Uterus (tissue), 4 donors: ENCODE measurements around the gene STARD7. TPM values are rescaled to one million over a fixed set of nuclear protein-coding genes. Genes with fewer than 3 reads are reported as not detected.

Experiments used
- DNase-seq, 2 donors: peaks; one replicate each; pipeline ENCODE4 v3.0.0-alpha.2; 2019 to 2020
- H3K27ac ChIP-seq, 2 donors: fragments of 200-600 bp; sonication (generic); 1 replicate in 1 of 2; 2 replicates in 1 of 2; pipeline ENCODE4 v1.5.1; 2016 to 2018
- H3K27me3 ChIP-seq, 2 donors: fragments of 200-600 bp; sonication (generic); one replicate each; pipeline ENCODE4 v1.5.1; 2018 to 2019; ENCODE audit warnings: control low read depth in 1 of 2
- H3K36me3 ChIP-seq, 2 donors: fragments of 200-600 bp; sonication (generic); one replicate each; pipeline ENCODE4 v1.5.1; 2019; ENCODE audit warnings: control low read depth in 1 of 2
- H3K4me1 ChIP-seq, 2 donors: fragments of 200-600 bp; sonication (generic); one replicate each; pipeline ENCODE4 v1.5.1; 2018 to 2019; ENCODE audit warnings: control low read depth in 1 of 2
- H3K4me3 ChIP-seq, 2 donors: fragments of 200-600 bp; sonication (generic); 1 replicate in 1 of 2; 2 replicates in 1 of 2; pipeline ENCODE4 v1.5.1; 2018 to 2019; ENCODE audit warnings: mild to moderate bottlenecking in 1 of 2
- H3K9me3 ChIP-seq, 2 donors: fragments of 200-600 bp; sonication (generic); one replicate each; pipeline ENCODE4 v1.5.1; 2019; ENCODE audit warnings: control low read depth in 1 of 2
- POLR2A ChIP-seq, 2 donors: fragments of 450-650 bp; IDR thresholded peaks; one replicate each; pipeline ENCODE4 v1.6.1; 2016; ENCODE audit warnings: antibody characterized with exemption in 2 of 2, mild to moderate bottlenecking in 1 of 2, moderate library complexity in 1 of 2
- intact Hi-C: fragments of 100-400 bp; cut with DNase I; formaldehyde crosslinking; loops from one replicate; pipeline ENCODE4 v1.15.1; 2023; ENCODE audit warnings: low total_unique reads
- total RNA-seq, 4 donors: library from RNA; depleted of rRNA in 3 of 4; stranded (reverse); fragments of >200 nt in 3 of 4; gene quantifications; one replicate each; pipeline versions ENCODE4 v1.1.0 to v1.2.4, GENCODE V29; 2014 to 2023
- TF ChIP-seq, protein P1 (sequence below), 4 experiments: fragments of 200-600 bp in 2 of 4; fragments of 450-650 bp in 2 of 4; sonication (generic) in 2 of 4; IDR thresholded peaks; one replicate each; pipeline ENCODE4 v1.5.1; 2016 to 2019; ENCODE audit warnings: antibody characterized with exemption in 4 of 4, mild to moderate bottlenecking in 2 of 4, moderate library complexity in 1 of 4
- donor health status: DM: yes; HTN: yes; CAD: no.

STARD7 gene
- total RNA-seq, 4 donors from 2014 or later = 53.5 to 128 (median 76.4) TPM

- DNase-seq = no peak
- intact Hi-C loops = no loop called here
- Histone ChIP-seq H3K36me3 (no peaks in the 10 kb centered on the region), H3K27me3 (no peaks in the 10 kb centered on the region), H3K9me3 (no peaks in the 10 kb centered on the region), H3K27ac (no peak overlapping the region), H3K4me1 (no peaks in the 10 kb centered on the region), H3K4me3 (no peak overlapping the region)
- TF ChIP-seq POLR2A (IDR thresholded peaks at IDR 0.05) = no peak
- TF ChIP-seq, protein P1, sequence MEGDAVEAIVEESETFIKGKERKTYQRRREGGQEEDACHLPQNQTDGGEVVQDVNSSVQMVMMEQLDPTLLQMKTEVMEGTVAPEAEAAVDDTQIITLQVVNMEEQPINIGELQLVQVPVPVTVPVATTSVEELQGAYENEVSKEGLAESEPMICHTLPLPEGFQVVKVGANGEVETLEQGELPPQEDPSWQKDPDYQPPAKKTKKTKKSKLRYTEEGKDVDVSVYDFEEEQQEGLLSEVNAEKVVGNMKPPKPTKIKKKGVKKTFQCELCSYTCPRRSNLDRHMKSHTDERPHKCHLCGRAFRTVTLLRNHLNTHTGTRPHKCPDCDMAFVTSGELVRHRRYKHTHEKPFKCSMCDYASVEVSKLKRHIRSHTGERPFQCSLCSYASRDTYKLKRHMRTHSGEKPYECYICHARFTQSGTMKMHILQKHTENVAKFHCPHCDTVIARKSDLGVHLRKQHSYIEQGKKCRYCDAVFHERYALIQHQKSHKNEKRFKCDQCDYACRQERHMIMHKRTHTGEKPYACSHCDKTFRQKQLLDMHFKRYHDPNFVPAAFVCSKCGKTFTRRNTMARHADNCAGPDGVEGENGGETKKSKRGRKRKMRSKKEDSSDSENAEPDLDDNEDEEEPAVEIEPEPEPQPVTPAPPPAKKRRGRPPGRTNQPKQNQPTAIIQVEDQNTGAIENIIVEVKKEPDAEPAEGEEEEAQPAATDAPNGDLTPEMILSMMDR (IDR thresholded peaks at IDR 0.05) = no peak
Measured at GRCh38 chr2:96181529-96181928, 27.1 kb downstream of the STARD7 start.

DNA sequence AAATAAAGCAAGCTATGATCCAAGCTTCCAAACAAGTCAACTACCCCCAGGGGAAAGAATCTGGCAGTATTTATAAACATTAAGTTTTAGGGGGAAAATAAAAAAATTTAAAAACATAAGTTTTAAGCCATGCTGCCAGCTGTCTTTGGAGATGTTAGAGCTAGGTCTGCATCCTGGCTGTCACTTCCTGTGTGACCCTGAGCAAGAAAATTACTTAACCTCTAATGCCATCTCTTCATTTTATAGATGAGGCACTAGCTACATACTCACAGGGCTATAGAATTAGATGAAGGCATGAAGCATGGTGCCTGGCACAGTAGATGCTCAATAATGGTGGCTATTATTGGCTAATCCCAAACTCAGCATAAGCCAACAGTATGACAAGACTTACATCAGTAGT lies 28.1 kb downstream of the STARD7 start:
- no peak for DNase-seq
- Histone ChIP-seq H3K27ac (no peak overlapping the region), H3K4me1 (no peaks in the 10 kb centered on the region), H3K36me3 (no peaks in the 10 kb centered on the region), H3K9me3 (no peaks in the 10 kb centered on the region), H3K4me3 (no peak overlapping the region), H3K27me3 (no peaks in the 10 kb centered on the region)
- intact Hi-C loops = no loop called here
- TF ChIP-seq, protein P1 (IDR thresholded peaks at IDR 0.05) = no peak
- TF ChIP-seq POLR2A (IDR thresholded peaks at IDR 0.05) = no peak

- Histone ChIP-seq H3K4me3 (no peak overlapping the region), H3K27me3 (no peaks in the 10 kb centered on the region), H3K36me3 (no peaks in the 10 kb centered on the region), H3K27ac (no peak overlapping the region), H3K4me1 (no peaks in the 10 kb centered on the region), H3K9me3 (no peaks in the 10 kb centered on the region)
- intact Hi-C loops = no loop called here
- TF ChIP-seq POLR2A (IDR thresholded peaks at IDR 0.05) = no peak
- TF ChIP-seq, protein P1 (IDR thresholded peaks at IDR 0.05) = no peak
- DNase-seq = no peak
Measured at GRCh38 chr2:96180002-96180401, 28.6 kb downstream of the STARD7 start.

GRCh38 chr2:96176661-96177060 lies 32.0 kb downstream of the STARD7 start:
- TF ChIP-seq, protein P1 (IDR thresholded peaks at IDR 0.05) = no peak
- no peak for TF ChIP-seq POLR2A (IDR thresholded peaks at IDR 0.05)
- H3K4me1 ChIP-seq = no peaks in the 10 kb centered on the region
- no peak overlapping the region for H3K4me3 ChIP-seq
- H3K9me3 ChIP-seq = no peaks in the 10 kb centered on the region
- H3K27me3 ChIP-seq = no peaks in the 10 kb centered on the region
- no peak for DNase-seq
- no peaks in the 10 kb centered on the region for H3K36me3 ChIP-seq
- intact Hi-C loops = no loop called here
- H3K27ac ChIP-seq = no peak overlapping the region

DNA sequence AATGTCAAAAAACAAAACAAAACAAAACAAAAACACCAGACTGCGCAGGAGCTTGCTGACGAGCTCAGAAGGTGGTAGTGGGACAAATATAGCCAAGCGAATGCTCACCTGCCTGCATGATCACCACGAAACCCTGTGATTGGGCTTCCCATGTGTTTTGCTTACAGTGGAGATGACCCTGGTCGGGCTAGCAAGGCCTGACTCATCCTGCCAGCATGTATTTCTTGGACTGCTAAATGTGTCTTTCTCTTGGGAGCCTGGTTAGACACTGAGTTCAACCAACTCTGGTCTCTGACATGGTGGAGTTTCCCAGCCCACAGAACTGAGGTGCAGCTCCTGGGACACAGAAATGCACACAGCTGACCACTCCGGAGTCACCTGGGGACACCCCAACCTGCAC lies 32.7 kb downstream of the STARD7 start:
- H3K9me3 ChIP-seq = no peaks in the 10 kb centered on the region
- DNase-seq = no peak
- intact Hi-C loops = no loop called here
- TF ChIP-seq, protein P1 (IDR thresholded peaks at IDR 0.05) = no peak
- TF ChIP-seq POLR2A (IDR thresholded peaks at IDR 0.05) = no peak
- no peaks in the 10 kb centered on the region for H3K27me3 ChIP-seq
- no peak overlapping the region for H3K4me3 ChIP-seq
- H3K36me3 ChIP-seq = no peaks in the 10 kb centered on the region
- no peak overlapping the region for H3K27ac ChIP-seq
- H3K4me1 ChIP-seq = no peaks in the 10 kb centered on the region
